DMS153 treated with DMSO at 0.1 percent for 48 hours (cell line): ENCODE measurements around the gene CRYAA.
"Not testable (repeated sequence)": the region's sequence is repeated elsewhere in the genome, so short reads cannot be mapped to it uniquely, and the experiment has no call there.

ENCODE experiments used
- DNase-seq: peaks from one replicate; lab custom pipeline; 2025; ENCODE audit not compliant: unreplicated experiment; lab: John Stamatoyannopoulos, UW

The CRYAA gene, protein sequence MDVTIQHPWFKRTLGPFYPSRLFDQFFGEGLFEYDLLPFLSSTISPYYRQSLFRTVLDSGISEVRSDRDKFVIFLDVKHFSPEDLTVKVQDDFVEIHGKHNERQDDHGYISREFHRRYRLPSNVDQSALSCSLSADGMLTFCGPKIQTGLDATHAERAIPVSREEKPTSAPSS

DNA sequence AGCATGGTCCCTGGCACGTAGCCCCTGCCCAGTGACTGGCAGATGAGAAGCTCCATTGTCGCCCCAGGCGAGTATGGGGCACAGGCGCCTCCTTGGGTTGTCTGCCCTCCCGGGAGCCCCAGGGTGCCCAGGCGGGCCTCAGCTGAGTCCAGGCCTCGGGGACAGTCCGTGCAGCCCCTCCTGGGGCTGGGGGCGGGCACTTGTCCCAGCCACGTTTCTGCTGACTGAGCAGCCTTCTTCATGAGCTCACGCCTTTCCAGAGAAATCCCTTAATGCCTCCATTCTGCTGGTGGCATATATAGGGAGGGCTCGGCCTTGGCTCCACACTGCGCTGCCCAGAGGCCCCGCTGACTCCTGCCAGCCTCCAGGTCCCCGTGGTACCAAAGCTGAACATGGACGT lies at the start of gene CRYAA:
TSS of gene CRYAA (plus strand) at position 301 of the 400 bp plus-strand sequence. CDS start at position 393, 92 bp downstream.
- DNase-seq: not testable (repeated sequence)

DNA sequence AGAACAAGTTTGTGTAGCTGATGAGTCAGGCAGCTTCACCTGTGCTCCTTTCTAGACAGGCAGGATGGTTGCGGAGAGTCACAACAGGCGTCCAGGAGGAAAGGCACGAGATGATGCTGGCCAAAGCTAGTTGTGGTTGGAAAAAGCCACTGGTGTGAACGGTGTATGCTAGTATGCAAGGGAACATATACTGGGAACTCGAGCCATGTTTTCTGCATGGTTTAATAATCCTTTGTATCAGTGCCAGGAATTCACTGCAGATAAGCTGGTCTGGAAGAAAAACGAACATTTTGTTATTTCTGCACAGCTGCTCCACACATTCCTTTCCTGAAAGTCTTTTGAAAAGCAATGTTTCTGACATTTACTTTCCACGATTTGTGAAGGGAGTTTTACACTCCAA lies 38.7 kb upstream of the CRYAA start:
- not testable (repeated sequence) for DNase-seq

DNA sequence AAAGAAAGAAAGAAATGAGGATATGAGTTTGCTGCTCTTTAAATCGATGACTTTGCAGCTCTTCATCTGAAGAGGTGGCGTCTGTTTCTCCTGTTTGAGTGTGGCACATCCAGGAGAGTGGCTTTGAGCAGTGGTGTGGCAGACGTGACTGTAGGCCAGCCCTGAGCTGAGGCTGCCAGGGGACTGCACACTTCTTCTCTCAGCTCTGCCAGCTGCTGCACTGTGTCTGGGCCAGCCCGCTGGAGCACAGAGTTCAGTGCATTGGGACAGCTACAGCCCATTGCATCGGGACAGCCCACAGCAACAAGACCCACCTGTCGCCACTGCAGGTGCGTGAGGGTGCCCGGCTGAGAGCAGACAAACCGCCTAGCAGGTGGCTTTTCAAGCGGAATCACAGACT lies 34.3 kb upstream of the CRYAA start:
- not testable (repeated sequence) for DNase-seq

DNA sequence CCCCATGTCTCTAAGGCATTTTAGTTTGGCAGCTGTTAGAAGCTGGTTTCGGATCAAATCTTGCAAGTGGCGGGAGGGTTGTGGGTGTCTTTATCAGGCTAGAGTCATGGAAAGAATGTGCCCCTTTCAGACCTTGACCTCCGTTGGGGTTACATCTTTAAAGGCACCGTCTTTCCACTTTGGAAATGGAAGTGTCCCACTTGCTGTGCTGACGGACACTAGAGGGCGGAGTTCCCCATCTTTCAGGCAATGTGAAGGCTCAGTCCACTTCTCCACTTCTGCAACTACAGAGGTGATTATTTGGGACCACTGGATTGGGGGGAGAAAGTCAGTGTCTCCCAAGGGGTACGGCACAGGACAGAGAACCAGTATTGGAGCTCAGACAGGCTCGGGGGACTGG lies 29.9 kb upstream of the CRYAA start:
- DNase-seq: not testable (repeated sequence)

DNA sequence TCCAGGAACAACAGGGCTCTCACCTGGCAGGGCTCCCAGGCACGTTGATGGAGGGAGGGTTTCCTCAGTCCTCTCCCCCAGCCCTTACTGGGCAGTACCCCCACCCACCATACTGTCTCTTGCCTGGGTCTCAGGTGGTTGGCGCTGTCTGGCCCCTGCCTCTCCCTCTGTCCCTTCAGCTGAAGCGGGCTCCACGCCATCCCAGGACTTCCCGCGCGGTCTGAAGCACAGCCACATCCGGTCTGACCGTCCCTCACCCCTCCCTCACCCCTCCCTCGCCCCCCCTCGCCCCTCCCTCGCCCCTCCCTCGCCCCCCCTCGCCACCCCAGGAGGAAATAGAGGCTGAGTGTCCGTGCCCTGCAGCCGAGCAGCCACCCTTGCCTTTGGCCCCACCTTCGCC lies 27.4 kb upstream of the CRYAA start:
- not testable (repeated sequence) for DNase-seq

DNA sequence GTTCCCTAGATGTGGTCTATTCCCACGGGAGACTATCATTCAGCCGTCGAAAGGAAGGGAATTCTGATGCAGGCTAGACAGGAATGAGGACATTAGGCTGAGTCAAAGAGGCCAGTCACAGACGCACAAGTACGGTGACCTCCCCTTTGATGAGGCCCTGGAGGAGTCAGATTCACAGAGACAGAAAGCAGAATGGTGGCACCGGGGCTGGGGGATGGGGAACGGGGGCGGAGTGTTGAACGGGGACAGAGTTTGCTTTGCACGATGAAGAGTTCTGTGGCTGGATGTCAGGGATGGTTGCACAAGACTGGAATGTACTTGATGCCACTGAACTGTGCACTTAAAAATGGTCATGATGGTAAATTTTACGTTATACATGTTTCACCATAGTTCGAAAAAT lies 22.2 kb upstream of the CRYAA start:
- DNase-seq: not testable (repeated sequence)

DNA sequence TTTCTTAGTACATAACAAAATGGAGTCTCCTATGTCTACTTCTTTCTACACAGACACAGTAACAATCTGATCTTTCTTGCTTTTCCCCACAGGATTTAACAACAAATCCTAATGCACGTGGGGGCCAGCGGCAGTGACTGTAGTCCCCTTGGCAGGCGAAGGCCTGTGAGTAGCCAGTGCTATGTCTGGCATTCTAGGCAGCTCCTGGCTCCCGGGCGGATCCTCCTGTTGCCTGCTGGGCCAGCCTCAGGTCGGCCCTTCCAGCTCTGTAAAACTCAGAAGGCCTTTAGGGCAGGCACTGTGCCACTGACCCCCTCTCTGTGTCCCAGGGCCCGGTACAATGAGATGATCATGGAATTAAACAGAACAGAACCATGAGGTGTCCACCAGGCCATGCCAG lies 20.8 kb upstream of the CRYAA start:
- not testable (repeated sequence) for DNase-seq

DNA sequence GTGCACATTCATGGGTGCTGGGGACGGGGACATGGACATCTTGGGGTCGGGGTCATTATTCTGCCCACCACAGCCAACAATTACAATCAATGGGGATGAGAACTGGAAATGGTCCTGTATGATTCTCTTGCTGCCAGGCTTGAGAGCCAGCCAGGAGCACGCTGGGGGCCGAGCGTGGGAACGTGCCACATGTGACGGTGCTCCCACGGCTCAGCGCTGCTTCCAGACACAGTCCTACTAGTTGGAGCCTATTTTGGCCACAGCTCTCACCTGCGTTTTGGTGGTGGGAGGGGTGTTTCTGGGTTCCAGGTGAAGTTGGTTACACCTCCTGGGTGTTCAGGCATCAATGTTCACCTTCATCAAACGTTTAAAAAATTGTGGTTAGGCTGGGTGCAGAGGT lies 19.5 kb upstream of the CRYAA start:
- DNase-seq: not testable (repeated sequence)

DNA sequence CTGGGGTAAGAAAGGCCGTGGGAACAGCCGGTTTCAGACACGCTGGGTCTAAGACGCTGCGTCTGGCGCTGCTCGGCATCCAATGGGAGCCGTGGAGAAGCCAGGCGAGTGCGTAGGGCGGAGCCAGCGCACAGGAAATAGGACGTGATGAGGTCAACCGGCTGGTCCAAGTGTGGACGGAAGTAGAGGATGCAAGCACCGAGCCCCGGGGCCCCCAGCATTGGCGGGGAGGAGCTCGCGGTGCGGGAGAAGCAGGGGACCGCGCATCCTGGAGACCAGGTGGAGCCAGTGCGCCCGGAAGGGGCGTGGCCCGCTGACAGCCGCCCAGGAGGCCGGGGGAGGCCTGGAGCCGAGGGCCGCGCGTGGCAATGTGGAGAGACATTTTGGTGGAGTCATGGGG lies 15.2 kb upstream of the CRYAA start:
- DNase-seq: not testable (repeated sequence)

DNA sequence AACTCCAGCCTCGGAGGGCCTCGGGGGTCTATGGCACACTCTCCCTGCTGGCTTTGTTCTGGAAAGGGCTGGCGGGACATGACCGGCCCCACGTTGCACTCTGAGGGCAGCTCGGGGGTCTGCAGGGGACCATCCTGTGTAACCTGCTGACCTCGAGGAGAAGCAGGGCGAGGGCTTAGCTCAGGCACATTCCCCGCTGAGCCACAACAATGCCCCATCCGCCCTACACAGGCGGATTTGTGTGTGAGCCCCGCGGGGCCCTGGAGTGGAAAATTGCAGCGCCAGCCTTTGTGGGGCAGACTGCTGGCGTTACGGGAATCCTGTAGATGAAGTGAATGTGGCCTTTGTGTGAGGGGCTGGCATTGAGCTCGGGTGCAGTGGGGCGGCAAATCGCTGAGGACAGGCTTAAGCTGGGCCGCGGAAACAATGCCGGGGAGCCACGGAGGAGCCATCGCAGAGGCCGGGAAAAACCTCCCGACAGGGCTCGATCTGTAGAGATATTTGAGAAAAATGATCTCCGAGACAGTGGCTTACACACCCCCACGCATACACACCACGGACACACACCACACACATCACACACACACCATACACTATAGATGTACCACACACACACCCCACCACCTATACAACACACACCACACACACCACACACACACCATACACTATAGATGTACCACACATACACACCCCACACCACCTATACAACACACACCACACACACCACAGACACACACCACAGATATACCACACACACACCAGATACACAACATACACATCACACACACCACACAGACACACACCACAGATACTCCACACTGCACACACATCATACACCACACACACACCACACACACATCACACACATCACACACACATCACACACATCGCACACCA lies 9.3 kb upstream of the CRYAA start:
- DNase-seq: not testable (repeated sequence)

DNA sequence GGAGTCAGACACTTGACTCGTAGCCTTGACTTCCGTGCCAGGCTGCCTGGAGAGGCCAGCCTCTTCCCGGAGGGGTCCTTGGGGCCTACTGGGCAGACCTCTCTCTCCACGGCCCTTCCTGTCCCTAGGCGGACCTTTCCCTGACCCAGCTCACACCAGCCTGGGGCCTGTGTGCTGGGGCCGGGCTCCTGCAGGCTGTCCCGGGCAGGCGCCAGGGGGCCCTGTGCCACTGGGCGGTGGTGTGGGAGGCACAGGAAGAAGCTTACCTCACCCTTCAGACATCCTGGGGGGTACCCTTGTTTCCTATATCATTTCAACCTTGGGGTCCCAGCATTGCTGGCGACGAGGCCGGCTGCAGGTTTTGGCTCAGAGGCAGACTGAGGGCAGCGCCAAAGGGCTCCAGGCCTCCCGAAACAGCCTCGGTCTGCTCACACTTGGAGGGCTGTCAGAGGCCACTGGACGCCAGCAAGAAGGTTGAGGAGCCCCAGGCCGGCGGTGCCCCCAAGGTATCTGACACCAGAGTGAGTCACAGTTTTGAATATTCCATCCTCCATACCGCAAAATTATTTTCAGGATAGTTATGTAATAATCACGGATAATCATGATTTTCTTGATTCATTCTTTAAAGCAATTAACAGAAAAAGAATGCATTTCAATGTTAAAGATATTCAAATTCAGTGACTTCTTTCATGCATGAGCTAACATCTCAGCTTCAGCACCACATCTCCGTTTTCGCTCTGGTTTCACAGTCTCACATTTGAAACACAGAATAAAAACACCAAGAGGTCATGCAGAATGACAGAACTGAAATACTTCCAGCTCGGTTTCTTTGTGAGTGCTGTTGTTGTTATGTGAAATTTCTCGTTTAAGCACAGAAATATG lies 6.7 kb upstream of the CRYAA start:
- not testable (repeated sequence) for DNase-seq

DNA sequence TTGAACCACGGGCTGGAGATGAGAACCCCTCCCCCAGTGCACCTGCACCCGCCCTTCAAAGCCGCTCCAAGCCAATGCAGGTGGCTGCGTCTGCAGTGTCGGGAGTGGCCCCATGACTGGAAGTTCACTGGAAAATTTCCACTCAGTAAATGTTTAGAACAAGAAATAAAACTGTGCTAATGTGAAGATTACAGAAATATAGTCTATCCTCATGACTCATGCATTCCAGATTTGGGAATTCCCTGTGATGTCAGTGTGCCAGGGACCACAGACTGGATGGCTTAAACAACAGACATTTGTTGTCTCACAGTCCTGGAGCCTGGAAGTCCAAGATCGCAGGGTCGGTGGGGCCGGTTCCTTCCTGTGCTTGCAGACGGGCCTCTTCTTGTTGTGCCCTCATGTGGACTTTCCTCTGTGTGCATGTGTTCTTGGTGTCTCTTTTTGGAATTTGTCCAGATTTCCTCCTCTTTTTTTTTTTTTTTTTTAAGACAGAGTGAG lies 6.1 kb upstream of the CRYAA start:
- not testable (repeated sequence) for DNase-seq

DNA sequence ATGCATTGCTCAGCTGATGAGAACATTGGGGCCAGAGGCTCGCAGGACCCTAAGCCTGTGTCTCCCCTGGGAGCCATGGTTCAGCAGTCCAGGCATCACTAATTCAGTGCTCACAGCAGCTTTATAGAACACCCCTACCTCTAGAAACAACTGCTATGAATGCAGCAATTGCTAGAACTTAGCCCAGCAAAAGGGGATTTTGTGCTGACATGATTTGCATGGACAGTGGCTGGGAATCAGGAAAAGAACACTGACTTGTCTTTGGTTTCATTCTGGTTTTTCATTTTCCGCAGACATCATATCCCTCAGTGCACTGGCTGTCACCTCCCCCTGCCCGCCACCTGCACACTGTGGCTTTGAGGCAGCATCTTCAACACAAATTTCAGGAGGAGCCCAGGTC lies 4.0 kb upstream of the CRYAA start:
- not testable (repeated sequence) for DNase-seq

DNA sequence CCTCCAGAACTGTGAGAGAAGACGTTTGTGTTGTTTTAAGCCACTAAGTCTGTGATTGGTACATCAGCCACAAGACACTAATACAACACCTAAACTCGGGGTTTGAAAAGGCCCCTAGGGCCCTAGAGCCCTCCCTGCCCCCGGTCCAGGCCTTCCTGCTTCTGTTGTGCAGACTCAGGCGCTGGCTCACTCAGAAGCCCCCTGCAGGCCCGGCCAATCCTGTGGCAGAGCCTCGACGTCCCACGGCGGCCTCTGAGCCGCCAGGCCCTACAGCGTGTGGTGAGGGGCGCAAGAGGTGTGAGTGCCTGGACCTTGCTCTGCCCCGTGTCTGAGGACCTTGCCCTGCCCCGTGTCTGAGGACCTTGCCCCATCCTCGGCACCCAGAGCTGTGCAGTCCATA lies 3.1 kb upstream of the CRYAA start:
- DNase-seq: not testable (repeated sequence)

DNA sequence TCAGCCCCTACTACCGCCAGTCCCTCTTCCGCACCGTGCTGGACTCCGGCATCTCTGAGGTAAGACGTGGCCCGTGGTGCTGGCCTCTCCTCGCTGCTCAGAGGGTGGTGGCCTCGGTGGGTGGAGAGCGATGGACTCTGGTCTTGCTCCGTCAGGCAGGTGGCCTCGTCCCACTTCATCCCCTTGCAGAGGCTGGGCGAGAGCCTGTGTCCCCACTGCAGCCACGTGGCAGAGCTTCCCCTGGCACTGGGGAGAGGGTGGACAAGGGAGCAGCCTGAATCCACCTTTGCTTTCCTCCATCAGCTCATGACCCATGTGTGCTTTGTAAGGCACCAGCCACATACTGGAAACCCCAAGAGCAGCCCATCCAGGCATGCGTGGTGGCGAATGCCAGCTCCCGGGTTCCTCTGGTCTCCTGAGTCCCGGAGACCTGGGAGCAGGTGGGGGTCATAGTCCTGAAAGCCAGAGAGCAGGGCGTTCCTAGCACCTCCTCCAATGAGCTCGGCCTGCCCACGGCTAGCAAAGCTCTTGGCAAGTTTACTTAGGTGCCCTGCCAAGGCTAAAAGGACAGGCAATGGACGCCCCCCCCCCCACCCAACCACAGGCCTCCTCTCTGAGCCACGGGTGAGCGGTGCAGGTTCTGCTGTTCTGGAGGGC lies 550 bp downstream of the CRYAA start:
- DNase-seq: not testable (repeated sequence)

DNA sequence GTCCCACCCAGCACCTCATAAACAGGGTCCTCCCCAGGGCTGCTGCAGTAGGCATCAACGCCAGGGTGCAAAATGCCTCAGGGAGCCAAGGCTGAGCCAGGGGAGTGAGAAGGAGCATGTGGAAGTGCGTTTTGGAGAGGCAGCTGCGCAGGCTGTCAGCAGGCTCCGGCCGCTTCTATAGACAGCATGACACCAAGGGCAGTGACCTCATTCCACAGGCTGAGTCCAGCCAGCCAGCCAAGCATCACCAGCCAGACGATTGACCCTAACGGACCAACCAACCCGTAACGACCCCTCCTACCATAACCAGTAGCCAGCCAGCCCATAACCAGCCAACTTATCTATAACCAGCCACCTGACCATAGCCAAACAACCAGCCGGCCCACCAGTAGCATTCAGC lies 1.1 kb downstream of the CRYAA start:
- not testable (repeated sequence) for DNase-seq

DNA sequence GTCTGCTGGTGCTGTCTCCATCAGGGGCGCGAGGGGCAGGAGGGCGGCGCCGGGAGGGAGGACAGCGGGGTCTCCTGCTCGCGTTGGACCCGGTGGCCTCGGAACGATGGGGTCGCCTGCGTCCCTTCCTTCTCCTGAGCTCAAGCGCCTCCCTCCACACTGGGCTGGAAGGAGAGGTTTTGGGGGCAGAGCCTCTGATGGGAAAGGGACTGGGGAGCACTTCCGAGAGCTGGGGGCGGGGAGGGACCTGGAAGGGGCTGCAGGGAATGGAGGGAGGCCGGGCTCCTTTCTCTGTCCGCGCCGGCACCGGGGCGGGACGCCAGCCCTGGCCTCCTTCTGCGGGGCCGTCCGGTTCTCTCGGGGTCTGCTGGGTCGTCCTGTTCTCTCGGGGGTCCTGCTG lies 4.0 kb downstream of the CRYAA start:
- DNase-seq: not testable (repeated sequence)

DNA sequence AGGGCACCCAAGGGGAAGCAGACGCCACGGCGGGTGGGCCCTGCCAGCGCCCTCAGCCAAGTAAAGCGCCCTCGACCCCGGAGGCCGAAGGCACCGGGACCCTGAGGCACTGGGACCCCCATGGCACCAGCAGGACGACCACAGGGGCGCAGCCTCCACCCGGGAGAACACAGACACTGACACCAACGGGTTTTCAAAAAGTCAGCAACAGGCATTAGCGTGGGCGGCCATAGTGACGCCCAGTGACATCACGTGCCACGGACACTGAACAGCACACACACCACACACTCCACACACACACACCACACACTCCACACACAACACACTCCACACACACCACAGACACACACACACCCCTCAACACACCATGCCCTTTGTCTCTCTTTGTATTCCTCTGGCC lies 4.6 kb downstream of the CRYAA start:
- DNase-seq: not testable (repeated sequence)

DNA sequence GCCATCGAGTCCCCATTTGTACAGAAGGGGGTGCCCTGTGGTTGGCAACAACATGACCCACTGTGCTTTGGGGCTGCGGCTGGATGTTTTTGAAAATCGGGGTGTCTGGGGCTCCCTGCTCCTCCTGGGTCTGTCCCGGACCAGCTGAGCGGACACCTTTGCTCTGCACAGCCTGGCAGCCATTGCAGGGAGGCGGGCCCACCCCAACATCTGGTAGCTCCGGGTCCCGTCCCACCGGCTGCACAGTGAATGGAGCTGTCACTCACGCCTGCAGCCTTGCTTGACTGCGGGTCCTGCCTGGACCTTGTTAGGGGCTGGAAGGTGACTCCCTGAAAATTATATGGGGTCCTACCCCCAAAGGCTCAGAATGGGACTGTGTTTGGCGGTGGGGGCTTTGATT lies 5.1 kb downstream of the CRYAA start:
- DNase-seq: not testable (repeated sequence)

DNA sequence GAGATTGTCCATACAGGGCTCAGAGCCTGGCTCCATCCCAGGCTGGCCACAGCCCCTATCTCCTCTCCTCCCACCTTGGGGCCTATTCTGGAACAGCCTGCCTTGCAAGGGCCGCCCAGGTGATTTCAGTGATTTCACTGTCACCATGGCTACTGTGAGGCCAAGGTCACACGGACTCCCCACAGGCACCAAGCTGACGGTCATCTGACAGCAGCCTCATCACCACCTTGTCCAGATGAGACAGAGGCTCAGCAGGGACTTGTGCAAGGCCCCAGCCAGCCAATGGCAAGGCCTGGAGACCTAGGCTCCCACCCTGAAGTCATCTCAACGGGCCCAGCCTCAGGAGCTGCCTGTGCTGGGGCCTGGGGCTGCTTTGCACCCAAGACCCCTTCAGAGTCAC lies 6.2 kb downstream of the CRYAA start:
- DNase-seq: not testable (repeated sequence)

DNA sequence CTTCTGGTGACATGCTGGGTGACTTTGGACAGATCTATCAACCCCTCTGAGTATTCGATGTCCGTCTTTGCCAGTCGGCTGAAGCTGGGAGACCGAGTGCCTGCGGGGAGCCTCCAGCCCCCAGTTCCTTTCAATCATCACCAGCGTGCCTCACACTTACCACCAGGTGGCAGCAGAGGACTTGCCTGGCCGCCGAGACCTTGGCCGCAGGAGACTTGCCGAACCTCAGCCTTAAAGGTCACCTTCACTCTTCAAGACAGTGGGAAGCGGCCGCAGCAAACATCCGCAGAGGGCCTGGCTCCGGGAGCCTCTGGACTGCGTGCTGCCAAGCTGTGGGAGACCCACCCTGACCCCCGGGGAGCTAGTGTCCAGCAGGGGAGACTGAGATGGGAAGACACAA lies 7.8 kb downstream of the CRYAA start:
- DNase-seq: not testable (repeated sequence)
